Natural killer cell (primary cell): Measurements from ENCODE around the gene NOA1. TPM values are rescaled to one million over a fixed set of nuclear protein-coding genes. Genes with fewer than 3 reads are reported as not detected.

Experiments used
- ATAC-seq, 3 donors: fragments of 150-1000 bp in 2 of 3; fragments of 200-7000 bp in 1 of 3; cut with Tn5 transposase; 1 replicate in 1 of 3; 2 replicates in 2 of 3; pipeline ENCODE4 v1.10.0; 2021; ENCODE audit warnings: mild to moderate bottlenecking in 2 of 3, moderate library complexity in 2 of 3
- DNase-seq, 2 donors: peaks; one replicate each; pipeline versions ENCODE4 v3.0.0 to v3.0.0-alpha.2; 2013 to 2021; ENCODE audit warnings: mixed read lengths in 1 of 2
- H3K27ac ChIP-seq: one replicate; pipeline ENCODE4 v1.5.1; 2013; ENCODE audit warnings: mild to moderate bottlenecking, low read length
- H3K27me3 ChIP-seq: one replicate; pipeline ENCODE4 v1.6.1; 2013; ENCODE audit warnings: low read length; ENCODE audit not compliant: control insufficient read depth, insufficient read depth
- H3K36me3 ChIP-seq: one replicate; pipeline ENCODE4 v1.6.1; 2013; ENCODE audit warnings: low read length; ENCODE audit not compliant: control insufficient read depth, insufficient read depth
- H3K4me1 ChIP-seq: one replicate; pipeline ENCODE4 v1.6.1; 2013; ENCODE audit warnings: low read length; ENCODE audit not compliant: control insufficient read depth, insufficient read depth
- H3K4me3 ChIP-seq: one replicate; pipeline ENCODE4 v1.5.1; 2013; ENCODE audit warnings: low read length
- H3K9me3 ChIP-seq: one replicate; pipeline ENCODE4 v1.6.1; 2013; ENCODE audit warnings: low read length; ENCODE audit not compliant: control insufficient read depth, insufficient read depth
- H3K27ac Mint-ChIP-seq, 2 donors: one replicate each; pipeline ENCODE4 v1.8.0; 2022; ENCODE audit warnings: mild to moderate bottlenecking in 2 of 2, mixed read lengths in 2 of 2, moderate library complexity in 1 of 2
- H3K27me3 Mint-ChIP-seq, 2 donors: one replicate each; pipeline ENCODE4 v1.8.0; 2022; ENCODE audit warnings: low read depth in 2 of 2, mixed read lengths in 2 of 2
- H3K36me3 Mint-ChIP-seq: one replicate; pipeline ENCODE4 v1.8.0; 2022; ENCODE audit warnings: mixed read lengths
- H3K4me1 Mint-ChIP-seq, 2 donors: one replicate each; pipeline ENCODE4 v1.8.0; 2022; ENCODE audit warnings: mixed read lengths in 2 of 2
- H3K4me3 Mint-ChIP-seq: one replicate; pipeline ENCODE4 v1.8.0; 2022; ENCODE audit warnings: mild to moderate bottlenecking, moderate library complexity, mixed read lengths
- H3K9me3 Mint-ChIP-seq, 2 donors: one replicate each; pipeline ENCODE4 v1.8.0; 2022; ENCODE audit warnings: mixed read lengths in 2 of 2
- CTCF ChIP-seq: fragments of 200-600 bp; IDR thresholded peaks from one replicate; pipeline ENCODE4 v1.8.0; 2022; ENCODE audit warnings: antibody characterized with exemption
- WGBS: methylation state at CpG from one replicate; pipeline ENCODE4 v1.1.7; 2013; ENCODE audit warnings: missing lambda C conversion rate; ENCODE audit not compliant: insufficient coverage; 5-methylcytosine and 5-hydroxymethylcytosine counted together
- intact Hi-C: fragments of 100-400 bp; cut with micrococcal nuclease; formaldehyde crosslinking; loops from one replicate; pipeline ENCODE4 v1.14.2; 2022
- total RNA-seq, 4 donors: library from RNA; stranded (reverse); fragments of 120-200 nt in 1 of 4; gene quantifications; one replicate each; pipeline versions ENCODE4 v1.2.3 to v1.2.4, GENCODE V29; 2013 to 2022

The NOA1 gene
- total RNA-seq, 3 donors from 2014 or later (not counting 1 experiment from before 2014, with no cell fraction given), result 11.7 to 15.3 (median 13.8) TPM

GRCh38 chr4:56914336-56914735, 63.1 kb downstream of the NOA1 start:
- no peak overlapping the region for H3K27ac ChIP-seq
- Mint-ChIP-seq H3K4me3 (no peak overlapping the region), H3K36me3 (no peaks in the 10 kb centered on the region), H3K27ac (no peak overlapping the region), H3K9me3 (no peaks in the 10 kb centered on the region), H3K27me3 (no peaks in the 10 kb centered on the region), H3K4me1 (peaks cover 25 to 38% of the 10 kb centered on the region in 2 donors)
- DNase-seq, result no peak
- no peak overlapping the region for H3K4me3 ChIP-seq
- H3K9me3 ChIP-seq, result no peaks in the 10 kb centered on the region
- intact Hi-C loops, result no loop called here
- no peak for ATAC-seq
- peaks cover 6% of the 10 kb centered on the region for H3K36me3 ChIP-seq
- 76% methylated on average over 3 of the region's 3 CpGs for WGBS
- H3K27me3 ChIP-seq, result no peaks in the 10 kb centered on the region
- peaks cover 32% of the 10 kb centered on the region for H3K4me1 ChIP-seq
- TF ChIP-seq CTCF, result no peak

Other genes with a start within 250 kb of the NOA1 start
- gene SPINK2, start 155.9 kb downstream of the NOA1 start, total RNA-seq, result 1 to 10 TPM in 2 of 3 donors, under 1 TPM in 1; 0.42 to 3.8 (median 2.0) TPM
- 10 to 100 TPM; 52.1 to 71.3 (median 67.6) TPM for gene REST, start 69.7 kb downstream of the NOA1 start, total RNA-seq
- 100 to 1,000 TPM; 108 to 113 (median 110) TPM for gene POLR2B, start 1.3 kb upstream of the NOA1 start, total RNA-seq
- 100 to 1,000 TPM in 2 of 3 donors, 10 to 100 TPM in 1; 88.8 to 107 (median 101) TPM for gene IGFBP7, start 132.8 kb upstream of the NOA1 start, total RNA-seq